ENCODE results near the gene LUZP2. TPM values are rescaled to one million over a fixed set of nuclear protein-coding genes. Genes with fewer than 3 reads are reported as not detected.

The LUZP2 gene
- total and polyA plus RNA-seq, 2 of the 8 experiments (the other 6 are each of a cell fraction or from before 2014, with no cell fraction given), result 0.79 to 1.5 TPM

- TF ChIP-seq CHD7 (IDR thresholded peaks at IDR 0.05; ENCODE audit: insufficient replicate concordance, low read length) (no peak), SAP30 (IDR thresholded peaks at IDR 0.05; ENCODE audit: insufficient read depth, insufficient replicate concordance, low read length) (no peak), FOSL1 (IDR thresholded peaks at IDR 0.05; ENCODE audit: insufficient read depth, low read depth, low read length) (no peak), RNF2 (IDR thresholded peaks at IDR 0.05; ENCODE audit: borderline replicate concordance, low read depth, low read length, missing control alignments, poor library complexity, severe bottlenecking) (no peak), ZNF274 (IDR thresholded peaks at IDR 0.05; ENCODE audit: borderline replicate concordance, extremely low read depth, low read length) (no peak), BCL11A (IDR thresholded peaks at IDR 0.05; ENCODE audit: low read depth in 2 of 2, low read length in 2 of 2) (no peak), SP4 (IDR thresholded peaks at IDR 0.05; ENCODE audit: low read length) (no peak), SIRT6 (IDR thresholded peaks at IDR 0.05; ENCODE audit: low read length) (no peak)
- TF ChIP-seq, protein P1, sequence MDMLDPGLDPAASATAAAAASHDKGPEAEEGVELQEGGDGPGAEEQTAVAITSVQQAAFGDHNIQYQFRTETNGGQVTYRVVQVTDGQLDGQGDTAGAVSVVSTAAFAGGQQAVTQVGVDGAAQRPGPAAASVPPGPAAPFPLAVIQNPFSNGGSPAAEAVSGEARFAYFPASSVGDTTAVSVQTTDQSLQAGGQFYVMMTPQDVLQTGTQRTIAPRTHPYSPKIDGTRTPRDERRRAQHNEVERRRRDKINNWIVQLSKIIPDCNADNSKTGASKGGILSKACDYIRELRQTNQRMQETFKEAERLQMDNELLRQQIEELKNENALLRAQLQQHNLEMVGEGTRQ (IDR thresholded peaks at IDR 0.05; ENCODE audit: low read length), result no peak
Measured at GRCh38 chr11:24457985-24458384, 38.9 kb upstream of the LUZP2 start (continued).

Measured in H1 (cell line).